GM23248 (cell line): ENCODE data around the gene OPN1LW. TPM values are rescaled to one million over a fixed set of nuclear protein-coding genes. Genes with fewer than 3 reads are reported as not detected.

Experiments
- DNase-seq: peaks from one replicate; pipeline ENCODE4 v3.0.0-alpha.2; 2015
- H2AFZ ChIP-seq: fragments of 200-600 bp; sonication (generic); 2 replicates; pipeline ENCODE4 v1.6.1; 2016; ENCODE audit warnings: antibody characterized with exemption
- H3F3A ChIP-seq: fragments of 200-600 bp; sonication (generic); 2 replicates; pipeline ENCODE4 v1.6.1; 2016; ENCODE audit warnings: mild to moderate bottlenecking, antibody characterized with exemption, mixed run types; ENCODE audit not compliant: insufficient read depth
- H3K27ac ChIP-seq: fragments of 200-600 bp; sonication (generic); 2 replicates; pipeline ENCODE4 v1.5.1; 2016; ENCODE audit warnings: mild to moderate bottlenecking
- H3K27me3 ChIP-seq: fragments of 200-600 bp; sonication (generic); replicated peaks from 2 replicates; pipeline ENCODE4 v1.6.1; 2016; ENCODE audit warnings: mild to moderate bottlenecking; ENCODE audit not compliant: insufficient read depth
- H3K36me3 ChIP-seq: fragments of 200-600 bp; sonication (generic); 2 replicates; pipeline ENCODE4 v1.6.1; 2016; ENCODE audit warnings: low read depth, mild to moderate bottlenecking
- H3K4me1 ChIP-seq: fragments of 200-600 bp; sonication (generic); 2 replicates; pipeline ENCODE4 v1.6.1; 2016; ENCODE audit warnings: mild to moderate bottlenecking; ENCODE audit not compliant: insufficient read depth
- H3K4me2 ChIP-seq: fragments of 200-600 bp; sonication (generic); one replicate; pipeline ENCODE4 v1.6.1; 2016; ENCODE audit warnings: mild to moderate bottlenecking; ENCODE audit not compliant: unreplicated experiment
- H3K4me3 ChIP-seq: fragments of 200-600 bp; sonication (generic); 2 replicates; pipeline ENCODE4 v1.5.1; 2016; ENCODE audit warnings: mild to moderate bottlenecking
- H3K79me2 ChIP-seq: fragments of 200-600 bp; sonication (generic); 2 replicates; pipeline ENCODE4 v1.6.1; 2016; ENCODE audit warnings: mild to moderate bottlenecking; ENCODE audit not compliant: insufficient read depth
- H3K9ac ChIP-seq: fragments of 200-600 bp; sonication (generic); 2 replicates; pipeline ENCODE4 v1.6.1; 2016; ENCODE audit warnings: mild to moderate bottlenecking
- H3K9me2 ChIP-seq: fragments of 200-600 bp; sonication (generic); 2 replicates; pipeline ENCODE4 v1.6.1; 2016; ENCODE audit warnings: mixed run types, mild to moderate bottlenecking, moderate library complexity; ENCODE audit not compliant: insufficient read depth
- H3K9me3 ChIP-seq: fragments of 200-600 bp; sonication (generic); one replicate; pipeline ENCODE4 v1.6.1; 2017; ENCODE audit warnings: low read depth
- H4K20me1 ChIP-seq: fragments of 200-600 bp; sonication (generic); 2 replicates; pipeline ENCODE4 v1.6.0; 2016; ENCODE audit not compliant: insufficient read depth
- EZH2 ChIP-seq: fragments of 200-600 bp; sonication (generic); IDR thresholded peaks from 2 replicates; pipeline ENCODE4 v1.6.1; 2018; ENCODE audit warnings: antibody characterized with exemption, mild to moderate bottlenecking; ENCODE audit not compliant: insufficient read depth, poor library complexity, severe bottlenecking
- EZH2phosphoT487 ChIP-seq: fragments of 200-600 bp; sonication (generic); IDR thresholded peaks from 2 replicates; pipeline ENCODE4 v1.6.1; 2018; ENCODE audit warnings: antibody characterized with exemption, moderate library complexity, mild to moderate bottlenecking, low read depth; ENCODE audit not compliant: insufficient read depth
- WGBS, 2 experiments: methylation state at CpG; one replicate each; pipeline ENCODE4 v1.1.6; 2015 to 2017; ENCODE audit warnings: low lambda C conversion rate in 2 of 2, low coverage in 1 of 2; ENCODE audit errors: missing lambda C conversion rate in 2 of 2; 5-methylcytosine and 5-hydroxymethylcytosine counted together
- in situ Hi-C: fragments of 300-500 bp; cut with MboI; formaldehyde crosslinking; loops from 2 replicates; pipeline ENCODE4 v1.15.0; 2020
- polyA plus RNA-seq: library from polyadenylated mRNA; unstranded; fragments of >200 nt; fragmentation: Nextera tagmentation; extraction: Ambion mirVana; gene quantifications from 2 replicates; pipeline ENCODE4 v1.2.1, GENCODE V29; 2016
- total RNA-seq: library from RNA; depleted of rRNA; stranded (reverse); fragments of >200 nt; shearing (Covaris generic); gene quantifications from 2 replicates; pipeline ENCODE4 v1.2.3, GENCODE V29; 2014

Gene OPN1LW
- total and polyA plus RNA-seq, 2 experiments from 2014 or later: not detected

DNA sequence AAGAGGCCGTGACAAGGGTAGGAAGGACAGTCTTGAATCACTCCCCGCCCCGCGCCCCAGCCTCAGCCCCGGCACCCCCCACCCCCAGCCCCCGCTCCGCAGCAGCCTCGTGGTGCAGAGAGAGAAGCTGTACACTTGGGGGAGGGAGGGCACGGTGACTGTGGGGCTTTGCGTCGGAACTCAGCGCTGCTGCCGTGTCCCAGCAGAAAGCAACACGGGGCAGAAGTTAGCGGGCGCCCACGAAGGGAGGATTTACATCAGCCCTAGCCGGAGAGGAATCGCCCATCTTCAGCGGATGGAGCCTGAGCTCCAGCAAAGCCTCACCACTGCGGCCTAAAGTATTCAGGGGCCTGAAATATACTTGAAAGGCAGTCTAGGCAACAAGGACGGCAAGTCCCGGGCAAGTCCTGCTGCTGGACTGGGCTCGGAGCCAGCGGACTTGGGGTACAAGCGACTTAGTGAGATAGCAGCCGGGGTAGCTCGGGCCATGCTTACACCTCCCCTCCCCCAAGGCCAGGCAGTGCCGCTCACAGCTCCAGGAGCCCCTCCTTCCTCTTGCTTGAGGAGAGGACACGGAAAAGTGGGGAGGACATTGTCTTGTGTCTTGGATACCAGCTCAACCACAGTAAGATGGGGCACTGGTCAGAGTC, 18.5 kb upstream of the OPN1LW start:
- Histone ChIP-seq H3K9ac (no peak overlapping the region), H3K27me3 (no peaks in the 10 kb centered on the region), H3K4me3 (no peak overlapping the region), H3F3A (no peaks in the 10 kb centered on the region), H3K9me3 (no peaks in the 10 kb centered on the region), H3K9me2 (no peaks in the 10 kb centered on the region), H4K20me1 (no peaks in the 10 kb centered on the region), H3K27ac (no peak overlapping the region), H3K79me2 (no peaks in the 10 kb centered on the region), H3K36me3 (no peaks in the 10 kb centered on the region), H2AFZ (no peak overlapping the region), H3K4me2 (no peak overlapping the region), H3K4me1 (no peaks in the 10 kb centered on the region)
- in situ Hi-C loops: no loop called here
- no peak for DNase-seq
- no peak for TF ChIP-seq EZH2phosphoT487
- TF ChIP-seq EZH2: no peak
- 79 to 91% methylated on average over 21 to 26 of the region's 30 CpGs for WGBS, 2 experiments

DNA sequence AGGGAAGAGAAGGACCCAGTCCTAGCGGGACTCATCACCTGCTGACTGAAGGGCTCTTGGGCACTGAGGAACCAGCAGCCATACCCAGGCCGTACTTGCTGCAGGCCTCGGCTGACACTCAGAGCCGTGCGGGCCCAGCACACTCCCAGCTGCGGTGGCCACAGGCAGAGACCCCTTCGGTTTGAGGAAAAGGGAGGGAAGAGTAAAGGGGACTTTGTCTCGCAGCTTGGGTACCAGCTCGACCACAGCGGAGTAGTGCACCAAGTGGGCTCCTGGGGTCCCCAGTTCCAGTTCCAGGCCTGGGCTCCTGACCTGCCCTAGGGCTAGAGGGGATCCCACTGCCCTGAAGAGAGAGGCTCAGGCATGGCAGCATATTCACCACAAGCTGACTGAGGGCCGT, 17.9 kb upstream of the OPN1LW start:
- Histone ChIP-seq H3F3A (no peaks in the 10 kb centered on the region), H3K36me3 (no peaks in the 10 kb centered on the region), H3K79me2 (no peaks in the 10 kb centered on the region), H3K9ac (no peak overlapping the region), H3K4me2 (no peak overlapping the region), H2AFZ (no peak overlapping the region), H3K27me3 (no peaks in the 10 kb centered on the region), H3K4me3 (no peak overlapping the region), H3K27ac (no peak overlapping the region), H4K20me1 (no peaks in the 10 kb centered on the region), H3K9me3 (no peaks in the 10 kb centered on the region), H3K4me1 (no peaks in the 10 kb centered on the region), H3K9me2 (no peaks in the 10 kb centered on the region)
- no peak for TF ChIP-seq EZH2phosphoT487
- TF ChIP-seq EZH2: no peak
- WGBS, 2 experiments: 77 to 78% methylated on average over 3 to 5 of the region's 11 CpGs
- no peak for DNase-seq
- in situ Hi-C loops: no loop called here

DNA sequence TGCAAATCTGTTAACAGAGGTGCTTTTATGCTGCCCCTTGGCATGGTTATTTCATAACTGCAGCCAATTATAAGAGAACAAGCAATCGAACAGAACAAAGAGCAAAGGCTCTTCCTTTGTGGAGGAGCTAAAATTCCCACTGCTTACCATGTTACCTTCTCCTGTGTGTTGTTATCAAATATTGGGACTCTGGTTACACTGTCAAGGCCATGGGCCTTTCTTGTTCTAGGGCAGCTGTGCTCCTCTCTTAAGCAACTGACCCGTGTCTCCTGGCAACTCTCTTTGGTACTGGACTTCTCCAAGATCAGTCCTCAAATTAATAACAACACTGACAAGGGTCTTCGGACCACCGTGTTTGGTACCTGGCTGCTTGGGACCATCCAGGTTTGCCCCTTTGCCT, 12.1 kb upstream of the OPN1LW start:
- Histone ChIP-seq H3K9ac (no peak overlapping the region), H3K9me3 (no peaks in the 10 kb centered on the region), H2AFZ (no peak overlapping the region), H3K79me2 (no peaks in the 10 kb centered on the region), H3K27me3 (no peaks in the 10 kb centered on the region), H3K4me2 (no peak overlapping the region), H3F3A (no peaks in the 10 kb centered on the region), H3K27ac (no peak overlapping the region), H3K9me2 (no peaks in the 10 kb centered on the region), H4K20me1 (no peaks in the 10 kb centered on the region), H3K4me3 (no peak overlapping the region), H3K36me3 (no peaks in the 10 kb centered on the region), H3K4me1 (no peaks in the 10 kb centered on the region)
- DNase-seq: no peak
- no peak for TF ChIP-seq EZH2phosphoT487
- in situ Hi-C loops: no loop called here
- 80 to 82% methylated on average over 4 of the region's 4 CpGs for WGBS, 2 experiments

DNA sequence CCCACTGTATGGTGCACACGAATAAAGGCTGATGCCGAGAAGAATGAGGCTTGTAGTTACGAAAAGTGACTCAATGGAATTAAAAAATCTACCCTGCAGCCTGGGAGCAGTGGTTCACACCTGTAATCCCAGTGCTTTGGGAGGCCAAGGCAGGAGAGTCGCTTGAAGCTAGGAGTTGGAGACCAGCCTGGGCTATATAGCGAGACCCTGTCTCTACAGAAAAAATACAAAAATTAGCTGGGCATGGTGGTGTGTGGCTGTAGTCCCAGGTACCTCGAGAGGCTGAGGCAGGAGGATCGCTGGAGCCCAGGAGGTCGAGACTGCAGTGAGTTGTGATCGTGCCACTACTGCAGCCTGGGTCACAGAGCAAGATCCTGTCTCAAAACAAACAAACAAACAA, 11.7 kb upstream of the OPN1LW start:
- H3K27ac ChIP-seq: no peak overlapping the region
- no peaks in the 10 kb centered on the region for H3K9me3 ChIP-seq
- H3K36me3 ChIP-seq: no peaks in the 10 kb centered on the region
- H3K4me1 ChIP-seq: no peaks in the 10 kb centered on the region
- DNase-seq: no peak
- no peak overlapping the region for H3K9ac ChIP-seq
- no peaks in the 10 kb centered on the region for H3K27me3 ChIP-seq
- no peaks in the 10 kb centered on the region for H4K20me1 ChIP-seq
- in situ Hi-C loops: no loop called here
- WGBS, 2 experiments: 73 to 77% methylated on average over 9 of the region's 9 CpGs
- H3K4me2 ChIP-seq: no peak overlapping the region
- H3F3A ChIP-seq: no peaks in the 10 kb centered on the region
- H3K9me2 ChIP-seq: no peaks in the 10 kb centered on the region
- no peaks in the 10 kb centered on the region for H3K79me2 ChIP-seq
- H2AFZ ChIP-seq: no peak overlapping the region
- H3K4me3 ChIP-seq: no peak overlapping the region
- TF ChIP-seq EZH2phosphoT487 (no peak), EZH2 (no peak)
